CD14-positive monocyte (primary cell): ENCODE measurements around the gene TRMT13. TPM values are rescaled to one million over a fixed set of nuclear protein-coding genes. Genes with fewer than 3 reads are reported as not detected.

ENCODE experiments used
- DNase-seq, 3 donors: peaks; one replicate each; pipeline ENCODE4 v3.0.0-alpha.2; 2011 to 2022
- H2AFZ ChIP-seq: 2 replicates; pipeline ENCODE4 v1.6.0; 2012; ENCODE audit warnings: mild to moderate bottlenecking, low read depth, low read length, inconsistent platforms; ENCODE audit not compliant: insufficient read depth, poor library complexity, severe bottlenecking
- H3K27ac ChIP-seq, 2 donors: 1 replicate in 1 of 2; 2 replicates in 1 of 2; pipeline ENCODE4 v1.5.1; 2012 to 2013; ENCODE audit warnings: low read length in 2 of 2, control low read depth in 1 of 2, inconsistent platforms in 1 of 2, low read depth in 1 of 2, mild to moderate bottlenecking in 1 of 2
- H3K27me3 ChIP-seq, 2 donors: one replicate each; pipeline versions ENCODE4 v1.6.0 to v1.6.1; 2011 to 2013; ENCODE audit warnings: low read length in 2 of 2; ENCODE audit not compliant: control insufficient read depth in 2 of 2, insufficient read depth in 2 of 2
- H3K36me3 ChIP-seq, 2 donors: replicated peaks in 1 of 2; 1 replicate in 1 of 2; 2 replicates in 1 of 2; pipeline versions ENCODE4 v1.5.1 to v1.6.1; 2012 to 2013; ENCODE audit warnings: low read length in 2 of 2, control low read depth in 1 of 2, inconsistent platforms in 1 of 2, mild to moderate bottlenecking in 1 of 2; ENCODE audit not compliant: insufficient read depth in 2 of 2, control insufficient read depth in 1 of 2
- H3K4me1 ChIP-seq, 2 donors: 1 replicate in 1 of 2; 2 replicates in 1 of 2; pipeline versions ENCODE4 v1.5.1 to v1.6.1; 2012 to 2013; ENCODE audit warnings: low read length in 2 of 2, control low read depth in 1 of 2, inconsistent platforms in 1 of 2, mild to moderate bottlenecking in 1 of 2, moderate library complexity in 1 of 2; ENCODE audit not compliant: insufficient read depth in 2 of 2, control insufficient read depth in 1 of 2
- H3K4me2 ChIP-seq: replicated peaks from 2 replicates; pipeline ENCODE3; 2012; ENCODE audit warnings: low read length, moderate library complexity, mild to moderate bottlenecking; ENCODE audit not compliant: poor library complexity, severe bottlenecking; ENCODE audit errors: extremely low read depth
- H3K4me3 ChIP-seq, 3 experiments: fragments of 200-600 bp in 1 of 3; sonication (generic) in 1 of 3; replicated peaks in 1 of 3; 1 replicate in 2 of 3; 2 replicates in 1 of 3; pipeline ENCODE4 v1.5.1; 2011 to 2013; ENCODE audit warnings: low read length in 3 of 3, mild to moderate bottlenecking in 3 of 3, control low read depth in 2 of 3, low read depth in 2 of 3, inconsistent platforms in 1 of 3, moderate library complexity in 1 of 3
- H3K79me2 ChIP-seq: 2 replicates; pipeline ENCODE4 v1.6.0; 2012; ENCODE audit warnings: mild to moderate bottlenecking, control low read depth, inconsistent platforms, low read length, moderate library complexity; ENCODE audit not compliant: insufficient read depth
- H3K9ac ChIP-seq: 2 replicates; pipeline ENCODE4 v1.6.0; 2017; ENCODE audit warnings: low read length, mild to moderate bottlenecking; ENCODE audit not compliant: insufficient read depth, poor library complexity, severe bottlenecking
- H3K9me3 ChIP-seq, 2 donors: replicated peaks in 1 of 2; 1 replicate in 1 of 2; 2 replicates in 1 of 2; pipeline versions ENCODE4 v1.5.1 to v1.6.1; 2012 to 2013; ENCODE audit warnings: low read length in 2 of 2, control low read depth in 1 of 2; ENCODE audit not compliant: control insufficient read depth in 1 of 2, insufficient read depth in 1 of 2
- H4K20me1 ChIP-seq: 2 replicates; pipeline ENCODE4 v1.6.0; 2012; ENCODE audit warnings: mild to moderate bottlenecking, low read length, control low read depth, moderate library complexity; ENCODE audit not compliant: insufficient read depth
- H3K27ac Mint-ChIP-seq, 7 donors: one replicate each; pipeline ENCODE4 v1.8.0; 2020; ENCODE audit warnings: mild to moderate bottlenecking in 7 of 7, mixed read lengths in 7 of 7, moderate library complexity in 6 of 7, inconsistent platforms in 2 of 7
- H3K27me3 Mint-ChIP-seq, 3 donors: one replicate each; pipeline ENCODE4 v1.8.0; 2021 to 2022; ENCODE audit warnings: low read depth in 3 of 3, mild to moderate bottlenecking in 3 of 3, mixed read lengths in 3 of 3, moderate library complexity in 3 of 3, inconsistent platforms in 1 of 3
- H3K36me3 Mint-ChIP-seq, 2 donors: one replicate each; pipeline ENCODE4 v1.8.0; 2020; ENCODE audit warnings: mixed read lengths in 2 of 2, inconsistent platforms in 1 of 2, mild to moderate bottlenecking in 1 of 2
- H3K4me1 Mint-ChIP-seq: one replicate; pipeline ENCODE4 v1.8.0; 2020; ENCODE audit warnings: mild to moderate bottlenecking, mixed read lengths
- H3K4me3 Mint-ChIP-seq, 2 donors: one replicate each; pipeline ENCODE4 v1.8.0; 2020; ENCODE audit warnings: mild to moderate bottlenecking in 2 of 2, mixed read lengths in 2 of 2, moderate library complexity in 1 of 2
- H3K9me3 Mint-ChIP-seq, 7 donors: one replicate each; pipeline ENCODE4 v1.8.0; 2020 to 2022; ENCODE audit warnings: mixed read lengths in 7 of 7, mild to moderate bottlenecking in 6 of 7, moderate library complexity in 6 of 7, inconsistent platforms in 2 of 7
- CTCF ChIP-seq: fragments of 200-600 bp; IDR thresholded peaks from one replicate; pipeline ENCODE4 v1.8.0; 2022; ENCODE audit warnings: antibody characterized with exemption, mild to moderate bottlenecking
- WGBS: methylation state at CpG from one replicate; pipeline ENCODE4 v1.1.5; 2013; ENCODE audit warnings: missing lambda C conversion rate; ENCODE audit not compliant: insufficient coverage; 5-methylcytosine and 5-hydroxymethylcytosine counted together
- intact Hi-C, 2 donors: fragments of 100-400 bp; cut with micrococcal nuclease; formaldehyde crosslinking; loops; one replicate each; pipeline versions ENCODE4 v1.15.0 to v1.15.1; 2023
- polyA plus RNA-seq, 3 donors: library from polyadenylated mRNA; depleted of rRNA in 1 of 3; unstranded in 2 of 3; stranded (reverse) in 1 of 3; fragments of 300-500 nt in 2 of 3; fragments of >200 nt in 1 of 3; fragmentation: Illumina TruSeq in 2 of 3; gene quantifications; 1 replicate in 2 of 3; 2 replicates in 1 of 3; pipeline ENCODE4 v1.2.3, GENCODE V29; 2012 to 2021

Gene TRMT13
- polyA plus RNA-seq, 3 donors: 2.2 to 8.1 (median 2.3) TPM

DNA sequence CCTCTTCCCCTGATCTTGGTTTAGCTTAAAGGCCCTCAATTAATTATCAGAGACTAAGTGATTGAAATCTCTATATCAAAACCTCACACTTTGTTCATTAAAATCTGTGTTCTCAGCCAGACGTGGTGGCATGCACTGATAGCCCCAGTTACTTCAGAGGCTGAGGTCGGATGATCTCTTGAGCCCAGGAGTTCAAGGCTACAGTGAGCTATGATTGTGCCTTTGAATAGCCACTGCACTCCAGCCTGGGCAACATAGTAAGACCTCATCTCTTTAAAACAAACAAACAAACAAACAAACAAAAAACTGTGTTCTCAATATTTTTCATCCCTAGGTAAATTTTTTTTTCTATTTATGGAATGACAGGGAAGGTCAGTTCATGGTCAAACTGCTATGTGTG, 18.7 kb downstream of the TRMT13 start:
- H3K79me2 ChIP-seq: no peaks in the 10 kb centered on the region
- Mint-ChIP-seq H3K9me3 (no peaks in the 10 kb centered on the region), H3K4me1 (peaks cover 10% of the 10 kb centered on the region), H3K36me3 (peaks cover 18 to 30% of the 10 kb centered on the region in 2 donors), H3K27me3 (no peaks in the 10 kb centered on the region), H3K4me3 (no peak overlapping the region), H3K27ac (peak overlapping the region in 2 of 7 donors; percentile 35 to 56)
- H3K36me3 ChIP-seq: peaks cover 29 to 43% of the 10 kb centered on the region in 2 donors
- H2AFZ ChIP-seq: no peak overlapping the region
- no peak for DNase-seq
- WGBS: 100% methylated on average over 1 of the region's 2 CpGs
- H3K4me2 ChIP-seq: no peak overlapping the region
- intact Hi-C loops: no loop called here
- H3K4me1 ChIP-seq: peaks cover 4 to 13% of the 10 kb centered on the region in 2 donors
- no peaks in the 10 kb centered on the region for H3K27me3 ChIP-seq
- peak overlapping the region in 1 of 2 donors; percentile 36 for H3K27ac ChIP-seq
- TF ChIP-seq CTCF: no peak
- H3K4me3 ChIP-seq: no peak overlapping the region
- no peaks in the 10 kb centered on the region for H4K20me1 ChIP-seq
- no peaks in the 10 kb centered on the region for H3K9me3 ChIP-seq
- H3K9ac ChIP-seq: no peak overlapping the region

DNA sequence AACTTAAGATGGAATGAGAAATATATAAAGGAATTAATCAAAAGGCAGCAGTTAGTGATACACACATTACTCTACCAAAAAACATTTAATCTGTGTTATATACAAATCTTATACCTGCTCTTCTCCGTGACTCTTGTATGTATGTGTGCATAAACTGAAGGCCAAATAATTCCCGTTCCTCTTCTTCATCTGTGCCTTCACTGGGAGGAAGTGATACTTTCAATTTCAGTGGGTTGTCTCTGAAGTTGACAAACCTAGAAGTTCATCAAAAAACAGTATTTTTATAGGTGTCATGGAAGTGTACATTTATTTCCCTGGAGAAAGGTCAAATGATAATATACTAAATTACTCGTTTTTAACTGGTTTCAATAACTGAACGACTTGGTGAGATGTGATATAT, 19.3 kb downstream of the TRMT13 start:
- Histone ChIP-seq H3K9me3 (no peaks in the 10 kb centered on the region), H3K9ac (no peak overlapping the region), H3K79me2 (no peaks in the 10 kb centered on the region), H4K20me1 (no peaks in the 10 kb centered on the region), H3K27ac (peak overlapping the region in 1 of 2 donors; percentile 36), H3K4me2 (peak overlapping the region; percentile 16), H3K4me3 (no peak overlapping the region), H3K36me3 (peaks cover 24 to 37% of the 10 kb centered on the region in 2 donors), H3K4me1 (peaks cover 4 to 13% of the 10 kb centered on the region in 2 donors), H2AFZ (no peak overlapping the region), H3K27me3 (no peaks in the 10 kb centered on the region)
- no peaks in the 10 kb centered on the region for H3K9me3 Mint-ChIP-seq
- intact Hi-C loops: no loop called here
- no peaks in the 10 kb centered on the region for H3K27me3 Mint-ChIP-seq
- WGBS: no CpG with 5 or more reads among the region's 4 CpGs
- no peak overlapping the region for H3K4me3 Mint-ChIP-seq
- TF ChIP-seq CTCF: no peak
- H3K4me1 Mint-ChIP-seq: peaks cover 10% of the 10 kb centered on the region
- peak overlapping the region in 3 of 7 donors; percentile 4 to 56 (median 35) for H3K27ac Mint-ChIP-seq
- DNase-seq: peak; percentile 12 to 21 (median 19)
- peaks cover 17 to 28% of the 10 kb centered on the region in 2 donors for H3K36me3 Mint-ChIP-seq
